Endothelial cell (in vitro differentiated cells): ENCODE measurements around the gene PSMD13. TPM values are rescaled to one million over a fixed set of nuclear protein-coding genes. Genes with fewer than 3 reads are reported as not detected.

ENCODE experiments used
- DNase-seq: peaks from one replicate; pipeline ENCODE4 v3.0.0; 2021; ENCODE audit warnings: low spot score
- H3K27ac Mint-ChIP-seq: one replicate; pipeline ENCODE4 v1.8.0; 2021; ENCODE audit warnings: mixed read lengths, inconsistent platforms; ENCODE audit not compliant: unreplicated experiment
- H3K27me3 Mint-ChIP-seq: one replicate; pipeline ENCODE4 v1.8.0; 2021; ENCODE audit warnings: mild to moderate bottlenecking, moderate library complexity, mixed read lengths, inconsistent platforms; ENCODE audit not compliant: unreplicated experiment
- H3K36me3 Mint-ChIP-seq: one replicate; pipeline ENCODE4 v1.8.0; 2021; ENCODE audit warnings: mild to moderate bottlenecking, low read depth, mixed read lengths, inconsistent platforms; ENCODE audit not compliant: unreplicated experiment
- H3K4me1 Mint-ChIP-seq: one replicate; pipeline ENCODE4 v1.8.0; 2021; ENCODE audit warnings: mild to moderate bottlenecking, mixed read lengths, inconsistent platforms; ENCODE audit not compliant: unreplicated experiment
- H3K4me3 Mint-ChIP-seq: one replicate; pipeline ENCODE4 v1.8.0; 2021; ENCODE audit warnings: mild to moderate bottlenecking, mixed read lengths, inconsistent platforms; ENCODE audit not compliant: unreplicated experiment
- H3K9me3 Mint-ChIP-seq: one replicate; pipeline ENCODE4 v1.8.0; 2021; ENCODE audit warnings: mixed read lengths, inconsistent platforms; ENCODE audit not compliant: unreplicated experiment
- total RNA-seq: library from RNA; stranded (reverse); fragmentation: NEBNext Ultra II Directional; extraction: Animal tissue kit (Norgen Biotek cat#: 25700); gene quantifications from one replicate; pipeline ENCODE4 v1.2.1, GENCODE V29; 2021; ENCODE audit not compliant: unreplicated experiment
- TF ChIP-seq, protein P1 (sequence below): fragments of 200-600 bp; sonication (generic); IDR thresholded peaks from one replicate; pipeline ENCODE4 v1.5.0; 2021; ENCODE audit warnings: antibody characterized with exemption; ENCODE audit not compliant: unreplicated experiment

The PSMD13 gene
- total RNA-seq, 1 donor from 2014 or later, result 189 TPM

DNA sequence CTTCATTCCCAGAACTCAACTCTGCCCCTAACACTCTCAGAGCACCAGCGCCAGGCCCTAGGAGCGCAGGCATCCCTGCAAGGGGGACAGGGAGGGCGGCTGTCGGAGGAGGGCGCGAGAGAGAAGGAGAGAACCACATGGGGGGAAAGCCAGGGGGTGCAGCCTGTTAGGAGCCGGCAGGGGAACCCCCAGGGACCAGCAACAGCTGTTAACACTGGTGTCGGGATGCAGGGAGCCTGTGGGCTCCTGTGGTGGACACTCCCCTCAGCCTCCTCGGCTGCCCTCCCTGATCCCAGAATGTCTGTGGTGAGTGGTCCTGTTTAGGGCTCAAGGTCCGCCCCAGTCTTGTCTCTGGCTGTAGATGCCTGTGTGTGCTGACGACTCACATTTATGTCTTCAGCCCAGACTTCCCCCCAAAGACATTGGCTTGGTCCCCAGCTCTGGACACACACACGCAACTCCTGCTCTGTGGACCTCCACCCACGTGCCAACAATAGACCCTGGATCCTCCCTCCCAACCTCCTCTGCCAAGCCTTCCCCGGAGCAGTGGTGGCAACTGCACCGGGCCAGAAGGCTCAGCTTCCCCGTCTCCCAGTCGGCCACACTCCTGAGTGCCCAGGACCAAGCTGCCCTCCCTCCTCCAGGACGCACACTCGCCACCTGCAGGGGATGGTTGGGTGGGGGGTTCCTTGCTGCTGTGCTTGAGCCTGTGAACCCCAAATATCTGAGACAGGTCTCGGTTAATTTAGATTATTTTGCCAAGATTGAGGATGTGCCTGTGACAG is 63.4 kb downstream of the PSMD13 start:
- peaks cover 5% of the 10 kb centered on the region for H3K4me1 Mint-ChIP-seq
- no peak for DNase-seq
- H3K4me3 Mint-ChIP-seq, result no peak overlapping the region
- no peak overlapping the region for H3K27ac Mint-ChIP-seq
- H3K36me3 Mint-ChIP-seq, result peaks cover 6% of the 10 kb centered on the region
- TF ChIP-seq, protein P1, sequence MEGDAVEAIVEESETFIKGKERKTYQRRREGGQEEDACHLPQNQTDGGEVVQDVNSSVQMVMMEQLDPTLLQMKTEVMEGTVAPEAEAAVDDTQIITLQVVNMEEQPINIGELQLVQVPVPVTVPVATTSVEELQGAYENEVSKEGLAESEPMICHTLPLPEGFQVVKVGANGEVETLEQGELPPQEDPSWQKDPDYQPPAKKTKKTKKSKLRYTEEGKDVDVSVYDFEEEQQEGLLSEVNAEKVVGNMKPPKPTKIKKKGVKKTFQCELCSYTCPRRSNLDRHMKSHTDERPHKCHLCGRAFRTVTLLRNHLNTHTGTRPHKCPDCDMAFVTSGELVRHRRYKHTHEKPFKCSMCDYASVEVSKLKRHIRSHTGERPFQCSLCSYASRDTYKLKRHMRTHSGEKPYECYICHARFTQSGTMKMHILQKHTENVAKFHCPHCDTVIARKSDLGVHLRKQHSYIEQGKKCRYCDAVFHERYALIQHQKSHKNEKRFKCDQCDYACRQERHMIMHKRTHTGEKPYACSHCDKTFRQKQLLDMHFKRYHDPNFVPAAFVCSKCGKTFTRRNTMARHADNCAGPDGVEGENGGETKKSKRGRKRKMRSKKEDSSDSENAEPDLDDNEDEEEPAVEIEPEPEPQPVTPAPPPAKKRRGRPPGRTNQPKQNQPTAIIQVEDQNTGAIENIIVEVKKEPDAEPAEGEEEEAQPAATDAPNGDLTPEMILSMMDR, result no peak
- no peaks in the 10 kb centered on the region for H3K9me3 Mint-ChIP-seq
- H3K27me3 Mint-ChIP-seq, result peaks cover 2% of the 10 kb centered on the region

Other genes with a start within 250 kb of the PSMD13 start
- gene SCGB1C1, start 43.9 kb upstream of the PSMD13 start, total RNA-seq, result not detected
- gene BET1L, start 29.6 kb upstream of the PSMD13 start, total RNA-seq, result 64.4 TPM
- 89.2 TPM for gene RIC8A, start 29.3 kb upstream of the PSMD13 start, total RNA-seq
- 23.4 TPM for gene SIRT3, start 634 bp upstream of the PSMD13 start, total RNA-seq
- not detected for gene NLRP6, start 41.4 kb downstream of the PSMD13 start, total RNA-seq
- gene PGGHG, start 52.1 kb downstream of the PSMD13 start, total RNA-seq, result 69.7 TPM
- gene IFITM5, start 62.5 kb downstream of the PSMD13 start, total RNA-seq, result not detected
- 205 TPM for gene IFITM2, start 70.8 kb downstream of the PSMD13 start, total RNA-seq
- gene IFITM1, start 77.1 kb downstream of the PSMD13 start, total RNA-seq, result 23.4 TPM
- gene IFITM3, start 83.9 kb downstream of the PSMD13 start, total RNA-seq, result 446 TPM
- 14.9 TPM for gene B4GALNT4, start 132.5 kb downstream of the PSMD13 start, total RNA-seq
- gene PKP3, start 157.2 kb downstream of the PSMD13 start, total RNA-seq, result 0.49 TPM
- 18.7 TPM for gene SIGIRR, start 178.0 kb downstream of the PSMD13 start, total RNA-seq
- gene ANO9, start 205.0 kb downstream of the PSMD13 start, total RNA-seq, result 0.41 TPM
- 46.4 TPM for gene PTDSS2, start 213.3 kb downstream of the PSMD13 start, total RNA-seq